Keratinocyte (primary cell): ENCODE data around the gene CALCOCO1. TPM values are rescaled to one million over a fixed set of nuclear protein-coding genes. Genes with fewer than 3 reads are reported as not detected.
A peak's percentile ranks its signal among the peaks of the same experiment; 100 is the strongest.

ENCODE experiments used
- DNase-seq: peaks from one replicate; pipeline ENCODE4 v3.0.0-alpha.2; 2011; ENCODE audit warnings: low read depth, missing footprints, low spot score
- FAIRE-seq: peaks from 2 replicates; lab custom pipeline; 2011; peaks lifted over from hg19 to GRCh38; lab: Jason Lieb, UNC
- H2AFZ ChIP-seq: 2 replicates; pipeline ENCODE4 v1.6.0; 2012; ENCODE audit warnings: low read length, control low read depth, inconsistent platforms; ENCODE audit not compliant: control insufficient read depth
- H3K27ac ChIP-seq: 2 replicates; pipeline ENCODE4 v1.5.1; 2011; ENCODE audit warnings: low read length; ENCODE audit not compliant: control insufficient read depth, insufficient read depth
- H3K27me3 ChIP-seq: 3 replicates; pipeline ENCODE4 v1.6.0; 2011; ENCODE audit warnings: low read length; ENCODE audit not compliant: control insufficient read depth, insufficient read depth; ENCODE audit errors: extremely low read depth
- H3K36me3 ChIP-seq, 2 experiments: 2 replicates in 1 of 2; 3 replicates in 1 of 2; pipeline ENCODE4 v1.5.1; 2011; ENCODE audit warnings: low read length in 2 of 2, mild to moderate bottlenecking in 1 of 2; ENCODE audit not compliant: control insufficient read depth in 2 of 2, insufficient read depth in 2 of 2; ENCODE audit errors: extremely low read depth in 1 of 2
- H3K4me1 ChIP-seq: 3 replicates; pipeline ENCODE4 v1.5.1; 2011; ENCODE audit warnings: low read length; ENCODE audit not compliant: control insufficient read depth, insufficient read depth; ENCODE audit errors: extremely low read depth
- H3K4me2 ChIP-seq: 3 replicates; pipeline ENCODE4 v1.6.0; 2011; ENCODE audit warnings: low read depth, low read length; ENCODE audit not compliant: control insufficient read depth, insufficient read depth; ENCODE audit errors: extremely low read depth
- H3K4me3 ChIP-seq, 3 experiments: fragments of 200-600 bp in 1 of 3; sonication (generic) in 1 of 3; 2 replicates in 2 of 3; 3 replicates in 1 of 3; pipeline ENCODE4 v1.5.1; 2011 to 2016; ENCODE audit warnings: low read length in 3 of 3, mild to moderate bottlenecking in 3 of 3, control low read depth in 2 of 3, inconsistent platforms in 1 of 3, low read depth in 1 of 3, mixed read lengths in 1 of 3, mixed run types in 1 of 3, moderate library complexity in 1 of 3; ENCODE audit not compliant: control insufficient read depth in 2 of 3, insufficient read depth in 2 of 3; ENCODE audit errors: extremely low read depth in 1 of 3
- H3K79me2 ChIP-seq: 2 replicates; pipeline ENCODE4 v1.6.0; 2012; ENCODE audit warnings: low read length; ENCODE audit not compliant: control insufficient read depth, insufficient read depth
- H3K9ac ChIP-seq: 3 replicates; pipeline ENCODE4 v1.6.0; 2011; ENCODE audit warnings: low read length; ENCODE audit not compliant: control insufficient read depth, insufficient read depth; ENCODE audit errors: extremely low read depth
- H3K9me1 ChIP-seq: 3 replicates; pipeline ENCODE4 v1.6.0; 2011; ENCODE audit warnings: low read length; ENCODE audit not compliant: control insufficient read depth, insufficient read depth; ENCODE audit errors: extremely low read depth
- H3K9me3 ChIP-seq: 2 replicates; pipeline ENCODE4 v1.5.1; 2012; ENCODE audit warnings: low read depth, low read length; ENCODE audit not compliant: control insufficient read depth
- H4K20me1 ChIP-seq: 3 replicates; pipeline ENCODE4 v1.6.0; 2011; ENCODE audit warnings: low read length; ENCODE audit not compliant: control insufficient read depth, insufficient read depth; ENCODE audit errors: extremely low read depth
- CTCF ChIP-seq, 3 experiments: IDR thresholded peaks in 1 of 3; conservative IDR thresholded peaks in 1 of 3; optimal IDR thresholded peaks in 1 of 3; 2 replicates in 2 of 3; 3 replicates in 1 of 3; pipeline versions ENCODE3 to v1.5.1; 2011; ENCODE audit warnings: low read length in 3 of 3, mild to moderate bottlenecking in 3 of 3, moderate library complexity in 2 of 3, control low read depth in 1 of 3, inconsistent platforms in 1 of 3; ENCODE audit not compliant: insufficient read depth in 2 of 3; ENCODE audit errors: extremely low read depth in 1 of 3
- EZH2 ChIP-seq: IDR thresholded peaks from one replicate; pipeline ENCODE4 v1.6.1; 2012; ENCODE audit warnings: inconsistent platforms, mild to moderate bottlenecking, low read length, moderate library complexity
- dilution Hi-C: fragments of 300-500 bp; cut with MboI; formaldehyde crosslinking; loops from one replicate; pipeline ENCODE4 v1.7.0; 2020; ENCODE audit warnings: low sequenced_read_pairs; ENCODE audit not compliant: extremely low pct_ligation_motif_present
- polyA plus RNA-seq, 5 experiments: library from polyadenylated mRNA; depleted of rRNA in 3 of 5; stranded (reverse) in 3 of 5; stranded (forward) in 1 of 5; unstranded in 1 of 5; fragments of >200 nt; gene quantifications; 1 replicate in 1 of 5; 2 replicates in 3 of 5; 3 replicates in 1 of 5; pipeline versions ENCODE4 v1.2.1 to v1.2.3, GENCODE V29; 2011 to 2012; ENCODE audit warnings: missing spikeins in 2 of 5, low read depth in 1 of 5, low replicate concordance in 1 of 5

CALCOCO1 gene
- polyA plus RNA-seq, 1 donor (not counting 4 experiments of a cell fraction or from before 2014, with no cell fraction given): 67.3 TPM

- Histone ChIP-seq H3K4me2 (peak overlapping the region; percentile 100), H3K27me3 (peaks cover 7% of the 10 kb centered on the region), H3K9ac (peak overlapping the region; percentile 75), H3K36me3 (no peaks in the 10 kb centered on the region), H2AFZ (peak overlapping the region; percentile 93), H4K20me1 (no peaks in the 10 kb centered on the region), H3K9me3 (no peaks in the 10 kb centered on the region), H3K9me1 (no peaks in the 10 kb centered on the region), H3K27ac (peak overlapping the region; percentile 80), H3K4me3 (peak overlapping the region; percentile 28 to 84 (median 63)), H3K4me1 (peaks cover 22% of the 10 kb centered on the region), H3K79me2 (no peaks in the 10 kb centered on the region)
- DNase-seq: peak; percentile 79
- no peak for TF ChIP-seq EZH2
- TF ChIP-seq CTCF (optimal IDR thresholded peaks at IDR 0.05 in 1 of 3, IDR thresholded peaks at IDR 0.05 in 1 of 3, conservative IDR thresholded peaks at IDR 0.05 in 1 of 3; ENCODE audit: extremely low read depth in 1 of 3, insufficient read depth in 2 of 3, low read length in 3 of 3): no peak
- dilution Hi-C loops: no loop called here
- peak; percentile 100 for FAIRE-seq
Measured at GRCh38 chr12:53696285-53696654, 31.0 kb downstream of the CALCOCO1 start.

DNA sequence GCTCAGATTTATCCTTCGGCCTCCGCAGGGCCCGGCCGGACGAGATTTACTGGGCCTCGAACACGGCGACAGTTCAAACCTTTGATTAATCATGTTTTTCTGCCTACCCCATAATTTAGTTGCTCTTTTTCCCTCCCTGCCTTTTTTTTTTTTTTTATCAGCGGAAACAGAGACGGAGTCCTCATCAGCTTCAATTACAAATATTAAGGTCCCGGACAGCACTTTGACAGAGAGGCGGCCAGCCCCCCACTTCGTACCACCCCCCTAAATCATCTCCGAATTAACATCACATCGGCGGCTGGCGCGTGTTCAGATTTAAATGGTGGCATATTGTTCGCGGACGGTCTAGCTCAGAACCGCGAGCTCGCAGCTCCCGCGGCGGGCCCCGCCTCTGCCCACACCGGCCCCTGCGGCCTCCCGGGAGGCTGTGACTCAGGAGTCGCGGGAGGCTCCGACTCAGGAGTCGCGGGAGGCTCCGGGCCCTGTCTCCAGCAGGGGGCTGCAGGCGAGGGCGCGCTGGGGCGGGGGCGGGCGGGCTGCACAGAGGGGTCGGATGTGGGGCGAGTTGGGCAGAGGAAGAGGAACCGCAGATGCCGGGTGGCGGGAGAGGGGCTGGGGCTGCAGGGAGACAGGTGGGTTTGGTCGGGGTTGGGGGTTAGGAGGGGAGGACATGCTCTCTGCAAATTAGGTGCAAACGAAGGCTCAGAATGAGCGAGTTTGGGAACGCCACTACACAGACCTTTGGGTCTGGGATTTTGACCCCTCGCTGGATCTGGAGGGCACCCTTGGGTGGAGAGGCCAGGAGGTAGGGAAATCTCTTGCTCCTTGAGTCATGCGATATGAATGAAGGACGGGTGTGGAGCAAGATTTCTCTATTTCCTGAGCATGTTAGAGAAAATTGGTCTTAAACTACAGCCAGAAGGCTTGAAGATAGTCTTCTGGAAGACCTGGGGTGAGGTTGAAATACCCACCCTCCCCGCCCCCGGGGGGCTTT, 31.8 kb downstream of the CALCOCO1 start:
- DNase-seq: no peak
- FAIRE-seq: no peak
- H3K79me2 ChIP-seq: no peaks in the 10 kb centered on the region
- H3K36me3 ChIP-seq: no peaks in the 10 kb centered on the region
- no peak overlapping the region for H3K9ac ChIP-seq
- no peaks in the 10 kb centered on the region for H3K9me1 ChIP-seq
- dilution Hi-C loops: no loop called here
- peak overlapping the region; percentile 80 for H3K27ac ChIP-seq
- H3K4me3 ChIP-seq: peak overlapping the region; percentile 20 to 84 (median 28)
- TF ChIP-seq CTCF (optimal IDR thresholded peaks at IDR 0.05 in 1 of 3, IDR thresholded peaks at IDR 0.05 in 1 of 3, conservative IDR thresholded peaks at IDR 0.05 in 1 of 3; ENCODE audit: extremely low read depth in 1 of 3, insufficient read depth in 2 of 3, low read length in 3 of 3) (peak in 1 of 3 experiments; percentile 20), EZH2 (no peak)
- peak overlapping the region; percentile 87 for H2AFZ ChIP-seq
- H3K4me1 ChIP-seq: peaks cover 22% of the 10 kb centered on the region
- H3K9me3 ChIP-seq: no peaks in the 10 kb centered on the region
- peak overlapping the region; percentile 100 for H3K4me2 ChIP-seq
- peaks cover 7% of the 10 kb centered on the region for H3K27me3 ChIP-seq
- no peaks in the 10 kb centered on the region for H4K20me1 ChIP-seq
